Heart right ventricle (tissue), 16 donors: ENCODE measurements around the gene TRAFD1. TPM values are rescaled to one million over a fixed set of nuclear protein-coding genes. Genes with fewer than 3 reads are reported as not detected.

Experiments used
- ATAC-seq, 8 donors: fragments of 200-7000 bp; cut with Tn5 transposase; one replicate each; pipeline ENCODE4 v1.9.1; 2020; ENCODE audit warnings: mild to moderate bottlenecking in 8 of 8, moderate library complexity in 8 of 8, moderate number of reproducible peaks in 1 of 8
- DNase-seq, 2 donors: peaks; one replicate each; pipeline ENCODE4 v3.0.0-alpha.2; 2020
- H3K27ac ChIP-seq, 10 donors: fragments of 200-600 bp; sonication (generic) in 2 of 10; one replicate each; pipeline versions ENCODE4 v1.5.0 to v1.8.0; 2020 to 2022; ENCODE audit warnings: mild to moderate bottlenecking in 3 of 10
- H3K27me3 ChIP-seq, 7 donors: fragments of 200-600 bp; one replicate each; pipeline ENCODE4 v1.8.0; 2021 to 2022; ENCODE audit warnings: mild to moderate bottlenecking in 2 of 7
- H3K36me3 ChIP-seq, 9 donors: fragments of 200-600 bp; sonication (generic) in 1 of 9; one replicate each; pipeline versions ENCODE4 v1.5.0 to v1.8.0; 2020 to 2022; ENCODE audit warnings: mild to moderate bottlenecking in 2 of 9
- H3K4me1 ChIP-seq, 9 donors: fragments of 200-600 bp; sonication (generic) in 1 of 9; one replicate each; pipeline versions ENCODE4 v1.5.0 to v1.8.0; 2020 to 2022; ENCODE audit warnings: mild to moderate bottlenecking in 4 of 9
- H3K4me3 ChIP-seq, 10 donors: fragments of 200-600 bp; sonication (generic) in 2 of 10; one replicate each; pipeline versions ENCODE4 v1.5.0 to v1.8.0; 2020 to 2022; ENCODE audit warnings: mild to moderate bottlenecking in 7 of 10, moderate library complexity in 2 of 10
- H3K9me3 ChIP-seq, 11 donors: fragments of 200-600 bp in 10 of 11; sonication (generic) in 2 of 11; one replicate each; pipeline versions ENCODE4 v1.5.0 to v1.8.0; 2013 to 2022; ENCODE audit warnings: mild to moderate bottlenecking in 2 of 11, control low read depth in 1 of 11, moderate library complexity in 1 of 11
- CTCF ChIP-seq, 9 donors: fragments of 200-600 bp; sonication (generic) in 2 of 9; IDR thresholded peaks; one replicate each; pipeline versions ENCODE4 v1.5.0 to v1.8.0; 2021 to 2022; ENCODE audit warnings: antibody characterized with exemption in 9 of 9, mild to moderate bottlenecking in 5 of 9, moderate library complexity in 1 of 9
- WGBS, 2 donors: extraction: QIAGEN DNeasy Blood & Tissue Kit; methylation state at CpG; one replicate each; pipeline ENCODE4 v1.1.7; 2013; ENCODE audit warnings: inconsistent platforms in 1 of 2; 5-methylcytosine and 5-hydroxymethylcytosine counted together
- intact Hi-C, 10 donors: fragments of 100-400 bp; cut with DNase I; formaldehyde crosslinking; loops; one replicate each; pipeline versions ENCODE4 v1.11.1 to v1.14.2; 2022
- polyA plus RNA-seq, 2 donors: library from polyadenylated mRNA; stranded (reverse); fragments of 200-250 nt; gene quantifications; one replicate each; pipeline ENCODE4 v1.2.3, GENCODE V29; 2013
- total RNA-seq, 10 donors: library from RNA; stranded (reverse); fragmentation: NEBNext Ultra II Directional in 3 of 10; extraction: Animal tissue kit (Norgen Biotek cat#: 25700) in 3 of 10; gene quantifications; one replicate each; pipeline versions ENCODE4 v1.2.1 to v1.2.4, GENCODE V29; 2021 to 2023
- donor health status: Arrhythmogenic right ventricular cardiomyopathy.
- donor health status: ischemic (EF 13 %, LVEDD 7.1; RV severe dilation, severe dysfunction).
- donor health status: healthy with polysubstance abuse.
- donor health status: DM: no; HTN: yes; CAD: no.
- donor health status: DM: no; HTN: no; CAD: no.
- donor health status: ischemic (EF 25% LVEDD 6.9; RV normal size, moderate dysfunction).
- donor health status: ischemic (EF 25% LVEDD 5.7; RV mildly dilated, moderate dysfunction).
- donor health status: healthy.
- donor health status: DM: yes; HTN: yes; CAD: no.
- donor health status: Ischemic cardiomyopathy.
- donor health status: ischemic (EF 35%, LVEDD 5.7; RV mildly dilated, moderate dysfunction).
- donor health status: nonischemic (EF 11% LVEDD 7.7; RV severe dilation, severe dysfunction).
- donor health status: DM: yes; HTN: yes; CAD: no.
- donor health status: PGD.
- donor health status: ischemic (EF 29% LVEDD 5.4; RV normal size, mild dysfunction).
- donor health status: nonischemic (EF 23%, LVEDD 6.1; RV moderate dilation, normal function).

Gene TRAFD1
- total and polyA plus RNA-seq, 12 donors = 7.8 to 72.5 (median 24.3) TPM

GRCh38 chr12:112134731-112135130 is 9.4 kb downstream of the TRAFD1 start:
- no peak for DNase-seq
- peaks cover 0 to 86% (median 49%) of the 10 kb centered on the region in 9 donors for H3K36me3 ChIP-seq
- intact Hi-C loops = no loop called here

GRCh38 chr12:112140728-112141127 is 15.4 kb downstream of the TRAFD1 start:
- ATAC-seq (no peak), DNase-seq (no peak)
- Histone ChIP-seq H3K36me3 (peaks cover 4 to 100% (median 97%) of the 10 kb centered on the region in 9 donors), H3K9me3 (no peaks in the 10 kb centered on the region), H3K4me1 (peaks cover 0 to 20% (median 0%) of the 10 kb centered on the region in 9 donors), H3K4me3 (no peak overlapping the region), H3K27ac (peak overlapping the region in 1 of 10 donors; percentile 10), H3K27me3 (no peaks in the 10 kb centered on the region)
- TF ChIP-seq CTCF (IDR thresholded peaks at IDR 0.05) = no peak
- intact Hi-C loops = loop anchor here in 1 of 10 donors (10.0 kb wide), 2 partner anchors 66 to 94 kb away; no protein-coding TSS in a partner anchor
- 88 to 93% methylated on average over 5 of the region's 5 CpGs for WGBS, 2 donors

More at GRCh38 chr12:112134731-112135130, 9.4 kb downstream of the TRAFD1 start:
- 91 to 94% methylated on average over 3 of the region's 3 CpGs for WGBS, 2 donors
- no peak for TF ChIP-seq CTCF (IDR thresholded peaks at IDR 0.05)
- no peak overlapping the region for H3K4me3 ChIP-seq
- H3K27ac ChIP-seq = no peak overlapping the region
- peaks cover 3 to 43% (median 32%) of the 10 kb centered on the region in 9 donors for H3K4me1 ChIP-seq
- H3K9me3 ChIP-seq = no peaks in the 10 kb centered on the region
- no peaks in the 10 kb centered on the region for H3K27me3 ChIP-seq
- ATAC-seq = no peak

- H3K9me3 ChIP-seq = no peaks in the 10 kb centered on the region
- 89 to 100% methylated on average over 1 of the region's 1 CpG for WGBS, 2 donors
- H3K27me3 ChIP-seq = no peaks in the 10 kb centered on the region
- H3K27ac ChIP-seq = no peak overlapping the region
- no peak for DNase-seq
- H3K4me1 ChIP-seq = peaks cover 0 to 8% (median 0%) of the 10 kb centered on the region in 9 donors
- no peak overlapping the region for H3K4me3 ChIP-seq
- no peak for TF ChIP-seq CTCF (IDR thresholded peaks at IDR 0.05)
- no peak for ATAC-seq
- peaks cover 7 to 100% (median 92%) of the 10 kb centered on the region in 9 donors for H3K36me3 ChIP-seq
- intact Hi-C loops = loop anchor here in 1 of 10 donors (10.0 kb wide), 2 partner anchors 71 to 89 kb away; no protein-coding TSS in a partner anchor
Measured at GRCh38 chr12:112146123-112146522, 20.8 kb downstream of the TRAFD1 start.

GRCh38 chr12:112148031-112148513 is 22.7 kb downstream of the TRAFD1 start:
- Histone ChIP-seq H3K4me3 (no peak overlapping the region), H3K4me1 (peaks cover 0 to 4% (median 0%) of the 10 kb centered on the region in 9 donors), H3K9me3 (no peaks in the 10 kb centered on the region), H3K27ac (no peak overlapping the region), H3K27me3 (no peaks in the 10 kb centered on the region), H3K36me3 (peaks cover 4 to 100% (median 94%) of the 10 kb centered on the region in 9 donors)
- intact Hi-C loops = loop anchor here in 1 of 10 donors (10.0 kb wide), 2 partner anchors 73 to 87 kb away; no protein-coding TSS in a partner anchor
- DNase-seq (no peak), ATAC-seq (no peak)
- 76 to 77% methylated on average over 3 of the region's 3 CpGs for WGBS, 2 donors
- no peak for TF ChIP-seq CTCF (IDR thresholded peaks at IDR 0.05)
